Activated CD4-positive, alpha-beta T cell treated with anti-CD3 and anti-CD28 coated beads, Interleukin-2, amount 50 U/mL, for 24 hours (primary cell): ENCODE data around the gene TWIST2.

ENCODE experiments used
- DNase-seq, 2 donors: peaks; one replicate each; pipeline ENCODE4 v3.0.0-alpha.2; 2020; ENCODE audit warnings: low read depth in 1 of 2, low spot score in 1 of 2

TWIST2 gene

GRCh38 chr2:238847841-238848690, at the start of gene TWIST2:
Gene TWIST2, plus strand, starts transcription at chr2:238848085. Its CDS starts 131 bp downstream, at chr2:238848216.
- no peak for DNase-seq

- DNase-seq: no peak
These were observed 46.1 kb upstream of the TWIST2 start for GRCh38 chr2:238801791-238802190.

- no peak for DNase-seq
These were observed 44.9 kb upstream of the TWIST2 start for GRCh38 chr2:238802957-238803356.

- no peak for DNase-seq
These were observed 43.7 kb upstream of the TWIST2 start for GRCh38 chr2:238803996-238804870.

- DNase-seq: no peak
These were observed 39.1 kb upstream of the TWIST2 start for GRCh38 chr2:238808761-238809160.

- DNase-seq: no peak
These were observed 37.6 kb upstream of the TWIST2 start for GRCh38 chr2:238810321-238810720.

- no peak for DNase-seq
These were observed 36.6 kb upstream of the TWIST2 start for GRCh38 chr2:238811293-238811692.

- DNase-seq: no peak
These were observed 36.1 kb upstream of the TWIST2 start for GRCh38 chr2:238811759-238812158.

GRCh38 chr2:238813109-238813508, 34.8 kb upstream of the TWIST2 start:
- DNase-seq: no peak

- DNase-seq: no peak
These were observed 33.1 kb upstream of the TWIST2 start for GRCh38 chr2:238814815-238815214.

GRCh38 chr2:238816291-238816690, 31.6 kb upstream of the TWIST2 start:
- DNase-seq: no peak

GRCh38 chr2:238817382-238817781, 30.5 kb upstream of the TWIST2 start:
- DNase-seq: no peak

- DNase-seq: no peak
These were observed 30.0 kb upstream of the TWIST2 start for GRCh38 chr2:238817891-238818290.

GRCh38 chr2:238818561-238818960, 29.3 kb upstream of the TWIST2 start:
- DNase-seq: no peak

GRCh38 chr2:238820197-238820596, 27.7 kb upstream of the TWIST2 start:
- DNase-seq: no peak

- DNase-seq: no peak
These were observed 27.0 kb upstream of the TWIST2 start for GRCh38 chr2:238820916-238821315.

GRCh38 chr2:238821391-238821790, 26.5 kb upstream of the TWIST2 start:
- DNase-seq: no peak

GRCh38 chr2:238821944-238822670, 25.8 kb upstream of the TWIST2 start:
- no peak for DNase-seq

GRCh38 chr2:238822955-238823354, 24.9 kb upstream of the TWIST2 start:
- no peak for DNase-seq

GRCh38 chr2:238831177-238831576, 16.7 kb upstream of the TWIST2 start:
- no peak for DNase-seq

GRCh38 chr2:238834982-238835381, 12.9 kb upstream of the TWIST2 start:
- DNase-seq: no peak
